MM.1S (cell line): ENCODE results near the gene UBAP2L.
"Not testable (repeated sequence)": the region's sequence is repeated elsewhere in the genome, so short reads cannot be mapped to it uniquely, and the experiment has no call there.

ENCODE experiments used
- DNase-seq: peaks from one replicate; pipeline ENCODE4 v3.0.0-alpha.2; 2015
- H2AFZ ChIP-seq: fragments of 300-600 bp; sonication (generic); 2 replicates; pipeline ENCODE4 v1.6.0; 2016; ENCODE audit warnings: antibody characterized with exemption, low read length
- H3F3A ChIP-seq: fragments of 300-600 bp; sonication (generic); 2 replicates; pipeline ENCODE4 v1.6.1; 2016; ENCODE audit warnings: mild to moderate bottlenecking, antibody characterized with exemption, low read length, moderate library complexity, mixed read lengths; ENCODE audit not compliant: insufficient read depth
- H3K27ac ChIP-seq: fragments of 300-600 bp; sonication (generic); 2 replicates; pipeline ENCODE4 v1.5.1; 2016; ENCODE audit warnings: mild to moderate bottlenecking, low read length
- H3K27me3 ChIP-seq: fragments of 300-600 bp; sonication (generic); replicated peaks from 2 replicates; pipeline ENCODE4 v1.6.0; 2016; ENCODE audit warnings: low read length; ENCODE audit not compliant: insufficient read depth
- H3K36me3 ChIP-seq: fragments of 300-600 bp; sonication (generic); replicated peaks from 2 replicates; pipeline ENCODE4 v1.6.1; 2016; ENCODE audit warnings: mild to moderate bottlenecking, low read length, mixed read lengths; ENCODE audit not compliant: insufficient read depth
- H3K4me1 ChIP-seq: fragments of 300-600 bp; sonication (generic); 2 replicates; pipeline ENCODE4 v1.6.1; 2016; ENCODE audit warnings: low read length, mixed read lengths
- H3K4me2 ChIP-seq: fragments of 300-600 bp; sonication (generic); 2 replicates; pipeline ENCODE4 v1.6.0; 2016; ENCODE audit warnings: low read depth, low read length
- H3K4me3 ChIP-seq: fragments of 300-600 bp; sonication (generic); 2 replicates; pipeline ENCODE4 v1.5.1; 2016; ENCODE audit warnings: low read length, mixed read lengths
- H3K79me2 ChIP-seq: fragments of 300-600 bp; sonication (generic); 2 replicates; pipeline ENCODE4 v1.6.1; 2016; ENCODE audit warnings: mixed run types, low read length, mixed read lengths
- H3K9ac ChIP-seq: fragments of 300-600 bp; sonication (generic); 2 replicates; pipeline ENCODE4 v1.6.1; 2016; ENCODE audit warnings: low read length, mixed read lengths
- H3K9me2 ChIP-seq: fragments of 300-600 bp; sonication (generic); replicated peaks from 2 replicates; pipeline ENCODE4 v1.6.1; 2016; ENCODE audit warnings: mild to moderate bottlenecking, low read length, mixed read lengths; ENCODE audit not compliant: insufficient read depth
- H3K9me3 ChIP-seq: fragments of 300-600 bp; sonication (generic); replicated peaks from 2 replicates; pipeline ENCODE4 v1.6.1; 2016; ENCODE audit warnings: mild to moderate bottlenecking, low read length, mixed read lengths; ENCODE audit not compliant: insufficient read depth
- H4K20me1 ChIP-seq: fragments of 300-600 bp; sonication (generic); 2 replicates; pipeline ENCODE4 v1.6.1; 2016; ENCODE audit warnings: mild to moderate bottlenecking, low read length, moderate library complexity, mixed read lengths; ENCODE audit not compliant: insufficient read depth
- EZH2 ChIP-seq: fragments of 300-600 bp; sonication (generic); optimal IDR thresholded peaks from 2 replicates; pipeline ENCODE3; 2017; ENCODE audit warnings: low read depth, mild to moderate bottlenecking, antibody characterized with exemption, low read length, mixed read lengths
- EZH2phosphoT487 ChIP-seq: fragments of 300-600 bp; sonication (generic); IDR thresholded peaks from 2 replicates; pipeline ENCODE4 v1.6.1; 2018; ENCODE audit warnings: antibody characterized with exemption, low read length
- TF ChIP-seq, protein P1 (sequence below): fragments of 300-600 bp; sonication (generic); IDR thresholded peaks from 2 replicates; pipeline ENCODE4 v1.5.1; 2016; ENCODE audit warnings: antibody characterized with exemption, low read length, mixed read lengths

The UBAP2L gene

DNA sequence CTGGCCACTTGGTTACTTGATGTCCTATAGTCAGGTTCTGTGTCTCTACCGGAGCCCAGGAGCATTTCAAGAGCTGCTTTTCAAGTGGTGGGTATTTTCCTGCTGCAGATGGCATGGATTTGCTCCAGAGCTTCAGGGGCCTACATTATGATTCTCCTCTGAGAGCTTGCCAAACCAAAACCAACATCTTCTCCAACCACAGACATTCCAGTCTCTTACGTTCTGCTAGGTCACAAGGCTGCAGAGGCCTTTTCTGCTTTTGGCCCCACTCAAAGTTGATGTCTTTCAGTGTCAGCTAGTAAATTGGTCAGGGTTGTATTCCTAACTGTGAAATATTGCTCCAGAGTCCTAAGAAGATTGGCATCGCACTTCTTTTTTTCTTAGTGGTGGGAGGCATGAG, 85.4 kb downstream of the UBAP2L start:
- H3K9ac ChIP-seq: no peak overlapping the region
- no peaks in the 10 kb centered on the region for H3F3A ChIP-seq
- H2AFZ ChIP-seq: no peak overlapping the region
- no peak overlapping the region for H3K4me2 ChIP-seq
- H3K79me2 ChIP-seq: no peaks in the 10 kb centered on the region
- no peaks in the 10 kb centered on the region for H3K4me1 ChIP-seq
- DNase-seq: no peak
- no peaks in the 10 kb centered on the region for H3K9me2 ChIP-seq
- H3K27me3 ChIP-seq: no peaks in the 10 kb centered on the region
- H3K27ac ChIP-seq: no peak overlapping the region
- H3K9me3 ChIP-seq: no peaks in the 10 kb centered on the region
- H3K36me3 ChIP-seq: no peaks in the 10 kb centered on the region
- TF ChIP-seq EZH2 (no peak), EZH2phosphoT487 (no peak)
- TF ChIP-seq, protein P1, sequence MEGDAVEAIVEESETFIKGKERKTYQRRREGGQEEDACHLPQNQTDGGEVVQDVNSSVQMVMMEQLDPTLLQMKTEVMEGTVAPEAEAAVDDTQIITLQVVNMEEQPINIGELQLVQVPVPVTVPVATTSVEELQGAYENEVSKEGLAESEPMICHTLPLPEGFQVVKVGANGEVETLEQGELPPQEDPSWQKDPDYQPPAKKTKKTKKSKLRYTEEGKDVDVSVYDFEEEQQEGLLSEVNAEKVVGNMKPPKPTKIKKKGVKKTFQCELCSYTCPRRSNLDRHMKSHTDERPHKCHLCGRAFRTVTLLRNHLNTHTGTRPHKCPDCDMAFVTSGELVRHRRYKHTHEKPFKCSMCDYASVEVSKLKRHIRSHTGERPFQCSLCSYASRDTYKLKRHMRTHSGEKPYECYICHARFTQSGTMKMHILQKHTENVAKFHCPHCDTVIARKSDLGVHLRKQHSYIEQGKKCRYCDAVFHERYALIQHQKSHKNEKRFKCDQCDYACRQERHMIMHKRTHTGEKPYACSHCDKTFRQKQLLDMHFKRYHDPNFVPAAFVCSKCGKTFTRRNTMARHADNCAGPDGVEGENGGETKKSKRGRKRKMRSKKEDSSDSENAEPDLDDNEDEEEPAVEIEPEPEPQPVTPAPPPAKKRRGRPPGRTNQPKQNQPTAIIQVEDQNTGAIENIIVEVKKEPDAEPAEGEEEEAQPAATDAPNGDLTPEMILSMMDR: no peak
- no peak overlapping the region for H3K4me3 ChIP-seq
- H4K20me1 ChIP-seq: no peaks in the 10 kb centered on the region

DNA sequence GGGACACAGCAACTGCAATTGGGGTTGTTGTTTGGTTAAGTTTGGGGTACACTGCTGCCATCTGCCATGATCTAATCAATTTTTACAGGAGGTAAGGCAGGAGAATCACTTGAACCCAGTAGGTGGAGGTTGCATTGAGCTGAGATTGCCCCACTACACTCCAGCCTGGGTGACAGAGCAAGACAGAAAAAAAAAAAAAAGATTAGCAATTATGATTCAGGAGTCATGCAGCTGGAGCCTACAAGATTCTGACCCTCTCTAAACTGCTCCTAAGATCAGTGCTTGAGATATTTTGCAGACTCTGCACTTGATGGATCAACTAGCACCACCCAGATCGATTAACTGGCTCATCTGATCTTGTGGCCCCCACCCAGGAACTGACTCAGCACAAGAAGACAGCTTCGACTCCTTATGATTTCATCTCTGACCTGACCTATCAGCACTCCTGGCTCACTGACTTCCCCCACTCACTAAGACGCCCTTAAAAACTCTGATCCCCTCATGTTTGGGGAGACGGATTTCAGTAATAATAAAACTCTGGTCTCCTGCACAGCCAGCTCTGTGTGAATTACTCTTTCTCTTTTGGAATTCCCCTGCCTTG, 87.0 kb downstream of the UBAP2L start:
- DNase-seq, H3K9me3 ChIP-seq, H3K79me2 ChIP-seq, H3K9ac ChIP-seq, H3K4me1 ChIP-seq, H4K20me1 ChIP-seq, H3K4me2 ChIP-seq, H3K4me3 ChIP-seq, H3K9me2 ChIP-seq, H3K27me3 ChIP-seq, H2AFZ ChIP-seq, H3F3A ChIP-seq, H3K27ac ChIP-seq, H3K36me3 ChIP-seq: not testable (repeated sequence)

DNA sequence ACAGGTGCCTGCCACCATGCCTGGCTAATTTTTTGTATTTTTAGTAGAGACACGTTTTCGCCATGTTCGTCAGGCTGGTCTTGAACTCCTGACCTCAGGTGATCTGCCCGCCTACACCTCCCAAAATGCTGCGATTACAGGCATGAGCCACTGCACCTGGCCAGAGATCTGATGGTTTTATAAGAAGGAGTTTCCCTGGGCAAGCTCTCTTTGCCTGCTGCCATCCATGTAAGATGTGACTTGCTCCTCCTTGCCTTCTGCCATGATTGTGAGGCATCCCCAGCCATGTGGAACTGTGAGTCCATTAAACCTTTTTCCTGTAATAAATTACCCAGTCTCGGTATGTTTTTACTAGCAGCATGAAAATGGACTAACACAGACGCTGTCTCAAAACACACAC, 88.4 kb downstream of the UBAP2L start:
- H3K4me3 ChIP-seq, H3K36me3 ChIP-seq, H3K4me1 ChIP-seq, H3K9me2 ChIP-seq, H3K9me3 ChIP-seq, H3K4me2 ChIP-seq, H4K20me1 ChIP-seq, DNase-seq, H3K27ac ChIP-seq, H3K27me3 ChIP-seq, H2AFZ ChIP-seq, H3K79me2 ChIP-seq, H3F3A ChIP-seq, H3K9ac ChIP-seq: not testable (repeated sequence)

DNA sequence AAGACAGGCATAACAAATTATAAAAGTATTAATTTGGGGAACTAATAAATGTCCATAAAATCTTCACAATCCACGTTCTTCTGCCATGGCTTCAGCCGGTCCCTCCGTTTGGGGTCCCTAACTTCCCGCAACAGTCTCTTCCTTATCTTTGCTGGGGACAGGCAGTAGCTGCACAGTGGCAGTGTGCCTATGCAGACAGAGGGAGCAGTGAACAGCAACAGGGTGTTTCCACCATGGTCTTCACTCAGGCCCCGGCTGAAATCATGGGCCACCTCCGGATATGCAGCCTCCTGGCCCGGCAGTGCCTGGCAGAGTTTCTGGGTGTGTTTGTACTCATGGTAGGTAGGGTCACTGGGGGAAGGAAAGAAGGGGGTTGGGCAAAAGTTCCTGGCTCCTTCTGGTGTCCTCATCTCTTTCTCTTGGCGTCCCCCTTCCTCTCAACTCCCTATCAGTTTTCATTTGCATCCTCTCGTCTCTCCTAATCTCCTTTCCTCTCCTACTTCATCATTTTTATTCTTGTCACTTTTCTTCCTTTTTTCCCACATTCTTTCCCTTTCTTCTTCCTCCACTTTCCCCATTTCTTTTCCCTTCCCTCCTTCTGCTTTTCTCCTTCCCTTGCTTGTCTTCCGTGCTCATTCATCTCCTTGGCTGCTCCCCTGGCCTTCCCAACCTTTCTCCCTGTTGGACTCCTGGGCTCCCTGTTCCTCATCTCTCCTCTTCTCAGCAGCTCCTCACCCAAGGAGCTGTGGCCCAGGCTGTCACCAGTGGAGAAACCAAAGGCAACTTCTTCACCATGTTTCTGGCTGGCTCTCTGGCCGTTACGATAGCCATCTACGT, 91.7 kb downstream of the UBAP2L start:
- not testable (repeated sequence) for DNase-seq, H4K20me1 ChIP-seq, H3K79me2 ChIP-seq, H3K9me3 ChIP-seq, H3K27me3 ChIP-seq, H3K27ac ChIP-seq, H3K36me3 ChIP-seq, H2AFZ ChIP-seq, H3K4me2 ChIP-seq, H3F3A ChIP-seq, H3K9ac ChIP-seq, H3K9me2 ChIP-seq, H3K4me1 ChIP-seq, H3K4me3 ChIP-seq

DNA sequence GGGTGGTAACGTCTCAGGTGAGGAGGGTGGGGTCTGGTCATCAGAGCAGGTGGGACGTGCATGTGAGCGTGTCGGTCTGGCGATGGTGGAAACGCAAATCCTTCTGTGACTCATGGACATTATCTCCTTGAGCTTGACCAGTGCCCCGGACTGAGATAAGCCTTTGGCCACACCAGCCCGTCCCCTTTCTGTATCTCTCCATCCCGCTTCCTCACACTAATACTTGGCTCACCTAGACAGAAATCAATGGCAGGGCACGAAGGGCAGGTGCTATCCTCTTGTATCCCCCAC, 92.3 kb downstream of the UBAP2L start:
- Histone ChIP-seq H3K9me3 (no peaks in the 10 kb centered on the region), H3K36me3 (no peaks in the 10 kb centered on the region), H2AFZ (no peak overlapping the region), H3K9me2 (no peaks in the 10 kb centered on the region), H4K20me1 (no peaks in the 10 kb centered on the region), H3K4me1 (no peaks in the 10 kb centered on the region), H3K27ac (no peak overlapping the region), H3K4me2 (no peak overlapping the region), H3F3A (no peaks in the 10 kb centered on the region), H3K9ac (no peak overlapping the region), H3K27me3 (no peaks in the 10 kb centered on the region), H3K79me2 (no peaks in the 10 kb centered on the region), H3K4me3 (no peak overlapping the region)
- no peak for DNase-seq
- TF ChIP-seq EZH2phosphoT487 (no peak), EZH2 (no peak)
- TF ChIP-seq, protein P1: no peak

DNA sequence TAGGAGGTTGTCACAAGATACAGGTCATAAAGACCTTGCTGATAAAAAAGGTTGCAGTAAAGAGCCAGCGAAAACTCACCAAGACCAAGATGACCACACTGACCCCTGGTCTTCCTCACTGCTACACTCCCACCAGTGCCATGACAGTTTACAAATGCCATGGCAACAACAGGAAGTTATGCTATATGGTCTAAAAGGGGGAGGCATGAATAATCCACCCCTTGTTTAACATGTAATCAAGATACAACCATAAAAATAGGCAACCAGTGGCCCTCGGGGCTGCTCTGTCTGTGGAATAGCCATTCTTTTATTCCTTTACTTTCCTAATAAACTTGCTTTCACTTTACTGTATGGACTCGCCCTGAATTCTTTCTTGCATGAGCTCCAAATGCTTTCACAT, 93.5 kb downstream of the UBAP2L start:
- not testable (repeated sequence) for H4K20me1 ChIP-seq, DNase-seq, H3K4me2 ChIP-seq, H2AFZ ChIP-seq, H3K36me3 ChIP-seq, H3K27ac ChIP-seq, H3K9me3 ChIP-seq, H3K9ac ChIP-seq, H3F3A ChIP-seq, H3K79me2 ChIP-seq, H3K4me1 ChIP-seq, H3K9me2 ChIP-seq, H3K27me3 ChIP-seq, H3K4me3 ChIP-seq
